C4-2B (cell line): ENCODE data around the gene CKS1B.
A peak's percentile ranks its signal among the peaks of the same experiment; 100 is the strongest.

Source experiments
- H3K27ac ChIP-seq: fragments of 450-650 bp; 2 replicates; pipeline ENCODE4 v1.5.1; 2017
- CTCF ChIP-seq: fragments of 450-650 bp; conservative IDR thresholded peaks from 2 replicates; pipeline ENCODE4 v1.5.1; 2017; ENCODE audit warnings: mild to moderate bottlenecking
- ZFX ChIP-seq: fragments of 450-650 bp; IDR thresholded peaks from 2 replicates; pipeline ENCODE4 v1.6.1; 2017

The CKS1B gene

GRCh38 chr1:155017041-155017945, 42.8 kb downstream of the CKS1B start:
- H3K27ac ChIP-seq, result no peak overlapping the region

GRCh38 chr1:155017946-155018316, 43.5 kb downstream of the CKS1B start:
- H3K27ac ChIP-seq, result no peak overlapping the region
- TF ChIP-seq ZFX, result no peak
- TF ChIP-seq CTCF, result no peak

More at GRCh38 chr1:155017041-155017945, 42.8 kb downstream of the CKS1B start:
- TF ChIP-seq CTCF (no peak), ZFX (no peak)

GRCh38 chr1:155018617-155019348, 44.3 kb downstream of the CKS1B start:
- no peak for TF ChIP-seq CTCF
- no peak for TF ChIP-seq ZFX

GRCh38 chr1:155019377-155020245, 45.1 kb downstream of the CKS1B start:
- TF ChIP-seq ZFX, result no peak

More at GRCh38 chr1:155018617-155019348, 44.3 kb downstream of the CKS1B start:
- H3K27ac ChIP-seq, result no peak overlapping the region

GRCh38 chr1:155022136-155022926, 47.9 kb downstream of the CKS1B start:
- H3K27ac ChIP-seq, result peak overlapping the region; percentile 53
- no peak for TF ChIP-seq ZFX
- TF ChIP-seq CTCF, result no peak

More at GRCh38 chr1:155019377-155020245, 45.1 kb downstream of the CKS1B start:
- no peak overlapping the region for H3K27ac ChIP-seq

- H3K27ac ChIP-seq, result peak overlapping the region; percentile 53
- TF ChIP-seq ZFX, result no peak
- TF ChIP-seq CTCF, result no peak
Observed at GRCh38 chr1:155022927-155023236, 48.4 kb downstream of the CKS1B start.

GRCh38 chr1:155023627-155024026, 49.1 kb downstream of the CKS1B start:
- peak overlapping the region; percentile 53 for H3K27ac ChIP-seq
- TF ChIP-seq ZFX (no peak), CTCF (no peak)
